WI38 (cell line): ENCODE measurements around the gene ABCA12.

Experiments
- H3K4me3 ChIP-seq: 2 replicates; pipeline ENCODE4 v1.5.1; 2011; ENCODE audit warnings: low read depth, mild to moderate bottlenecking, control low read depth, low read length
- TF ChIP-seq, protein P1 (sequence below): IDR thresholded peaks from 2 replicates; pipeline ENCODE4 v1.5.1; 2012; ENCODE audit warnings: low read depth, mild to moderate bottlenecking, control low read depth, low read length

ABCA12 gene

DNA sequence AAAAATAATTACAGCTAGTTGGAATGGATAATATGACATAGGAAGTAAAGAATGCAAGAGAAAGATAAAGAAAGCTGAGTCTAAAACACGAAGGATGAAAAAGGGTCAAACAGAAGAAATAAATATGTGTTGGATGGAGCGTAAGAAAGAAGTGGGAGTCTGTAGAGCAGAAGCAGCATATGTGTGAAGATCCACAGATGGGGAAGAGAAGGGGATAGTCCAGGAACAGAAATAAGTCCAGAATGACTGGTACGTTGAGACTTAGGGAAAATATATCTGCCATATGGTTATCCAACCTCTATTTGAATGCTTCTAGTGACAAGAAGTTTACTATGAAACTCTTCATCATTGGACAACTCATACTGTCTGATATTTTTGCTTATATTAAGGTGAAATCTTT, 18.0 kb downstream of the ABCA12 start:
- TF ChIP-seq, protein P1, sequence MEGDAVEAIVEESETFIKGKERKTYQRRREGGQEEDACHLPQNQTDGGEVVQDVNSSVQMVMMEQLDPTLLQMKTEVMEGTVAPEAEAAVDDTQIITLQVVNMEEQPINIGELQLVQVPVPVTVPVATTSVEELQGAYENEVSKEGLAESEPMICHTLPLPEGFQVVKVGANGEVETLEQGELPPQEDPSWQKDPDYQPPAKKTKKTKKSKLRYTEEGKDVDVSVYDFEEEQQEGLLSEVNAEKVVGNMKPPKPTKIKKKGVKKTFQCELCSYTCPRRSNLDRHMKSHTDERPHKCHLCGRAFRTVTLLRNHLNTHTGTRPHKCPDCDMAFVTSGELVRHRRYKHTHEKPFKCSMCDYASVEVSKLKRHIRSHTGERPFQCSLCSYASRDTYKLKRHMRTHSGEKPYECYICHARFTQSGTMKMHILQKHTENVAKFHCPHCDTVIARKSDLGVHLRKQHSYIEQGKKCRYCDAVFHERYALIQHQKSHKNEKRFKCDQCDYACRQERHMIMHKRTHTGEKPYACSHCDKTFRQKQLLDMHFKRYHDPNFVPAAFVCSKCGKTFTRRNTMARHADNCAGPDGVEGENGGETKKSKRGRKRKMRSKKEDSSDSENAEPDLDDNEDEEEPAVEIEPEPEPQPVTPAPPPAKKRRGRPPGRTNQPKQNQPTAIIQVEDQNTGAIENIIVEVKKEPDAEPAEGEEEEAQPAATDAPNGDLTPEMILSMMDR: no peak
- no peak overlapping the region for H3K4me3 ChIP-seq

DNA sequence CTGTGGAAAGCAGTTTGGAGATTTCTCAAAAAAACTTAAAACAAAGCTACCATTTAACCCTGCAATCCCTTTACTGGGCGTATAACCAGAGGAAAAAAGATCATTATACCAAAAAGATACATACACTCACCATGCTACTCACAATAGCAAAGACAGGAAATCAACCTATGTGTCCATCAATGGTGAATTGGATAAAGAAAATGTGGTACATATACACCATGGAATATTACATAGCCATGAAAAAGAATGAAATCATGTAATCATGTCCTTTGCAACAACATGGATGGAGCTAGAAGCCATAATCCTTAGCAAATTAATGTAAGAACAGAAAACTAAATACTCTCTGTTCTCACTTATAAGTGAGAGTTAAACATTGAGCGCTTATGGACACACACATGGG, 18.6 kb downstream of the ABCA12 start:
- H3K4me3 ChIP-seq: no peak overlapping the region
- TF ChIP-seq, protein P1: no peak

DNA sequence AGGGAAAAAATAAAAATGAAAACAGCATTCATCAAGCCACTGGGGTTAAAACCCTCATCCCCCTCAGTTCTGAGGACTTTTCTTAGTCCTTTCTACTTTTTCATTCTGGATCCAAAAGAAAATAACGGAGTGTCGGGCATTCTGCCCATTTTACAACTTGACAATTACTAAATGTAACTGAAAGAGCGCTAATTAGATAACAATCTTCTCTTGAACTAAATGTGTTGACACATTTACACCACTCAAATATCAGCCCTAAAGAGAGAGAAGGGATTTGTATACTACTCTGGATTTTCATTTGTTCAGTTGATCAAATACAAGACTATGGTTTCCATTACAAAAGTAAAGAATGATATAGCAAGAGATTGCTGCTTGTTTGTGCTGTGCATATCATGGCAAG, 27.5 kb downstream of the ABCA12 start:
- no peak overlapping the region for H3K4me3 ChIP-seq
- TF ChIP-seq, protein P1: no peak

DNA sequence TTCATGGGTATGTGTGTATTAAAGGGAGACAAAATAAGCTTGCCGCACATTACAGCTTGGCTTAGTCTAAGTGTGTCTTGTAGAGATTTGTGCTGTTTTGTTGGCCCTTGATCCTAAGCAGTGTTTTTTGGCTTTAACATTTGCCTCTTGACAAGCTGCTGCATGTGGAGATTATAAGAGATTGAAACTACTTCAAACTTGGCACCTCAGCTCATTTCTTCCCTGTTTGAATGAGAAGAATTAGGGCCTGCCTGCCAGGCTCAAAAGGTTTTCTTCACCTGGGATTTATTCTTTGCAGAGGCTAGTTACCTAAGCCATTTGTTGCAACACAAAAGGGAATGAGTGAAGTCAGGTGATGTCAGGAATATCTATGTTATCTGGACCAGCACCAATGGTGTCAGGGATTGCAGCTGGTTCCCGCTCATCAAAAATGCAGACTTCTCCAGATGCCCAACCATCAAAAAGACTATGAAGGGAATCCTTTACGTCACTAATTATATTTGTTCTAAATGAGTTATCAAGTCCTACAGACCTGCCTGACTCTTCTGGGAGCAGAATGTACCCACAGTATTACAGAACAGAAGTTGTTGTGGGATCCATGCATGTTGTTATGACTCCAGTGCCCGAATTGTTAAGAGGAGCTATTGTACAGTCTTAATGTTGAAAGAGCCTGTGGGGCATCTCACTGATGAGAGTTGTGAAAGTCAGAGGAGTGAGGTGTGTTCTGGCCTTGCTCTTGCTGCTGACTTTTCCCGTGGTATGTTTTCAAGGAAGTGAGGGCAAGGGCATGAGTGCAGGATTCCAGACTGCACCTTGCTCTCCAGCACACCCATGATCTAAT, 31.0 kb downstream of the ABCA12 start:
- TF ChIP-seq, protein P1: no peak
- no peak overlapping the region for H3K4me3 ChIP-seq

- H3K4me3 ChIP-seq: no peak overlapping the region
- TF ChIP-seq, protein P1: no peak
These were observed 32.6 kb downstream of the ABCA12 start for GRCh38 chr2:215105607-215106354.

DNA sequence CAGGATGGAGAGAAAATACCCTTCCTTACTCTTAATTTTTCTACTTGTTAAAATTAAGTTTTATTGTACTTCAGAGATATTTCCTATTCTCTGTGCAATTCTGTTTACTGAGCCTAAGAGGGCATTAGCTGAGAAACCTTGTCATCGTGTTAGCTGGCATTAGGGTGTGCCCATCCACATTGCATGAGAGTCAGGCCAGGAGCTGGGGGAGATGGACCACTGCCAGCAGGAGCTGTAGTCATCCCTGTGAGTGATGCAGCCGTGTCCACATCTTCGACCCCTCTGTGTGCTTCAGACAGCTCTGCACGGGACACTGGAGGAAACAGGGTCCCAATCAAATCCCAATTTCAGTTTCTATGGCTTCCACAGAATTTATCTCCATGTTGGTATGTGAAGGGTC, 34.2 kb downstream of the ABCA12 start:
- TF ChIP-seq, protein P1: no peak
- no peak overlapping the region for H3K4me3 ChIP-seq

DNA sequence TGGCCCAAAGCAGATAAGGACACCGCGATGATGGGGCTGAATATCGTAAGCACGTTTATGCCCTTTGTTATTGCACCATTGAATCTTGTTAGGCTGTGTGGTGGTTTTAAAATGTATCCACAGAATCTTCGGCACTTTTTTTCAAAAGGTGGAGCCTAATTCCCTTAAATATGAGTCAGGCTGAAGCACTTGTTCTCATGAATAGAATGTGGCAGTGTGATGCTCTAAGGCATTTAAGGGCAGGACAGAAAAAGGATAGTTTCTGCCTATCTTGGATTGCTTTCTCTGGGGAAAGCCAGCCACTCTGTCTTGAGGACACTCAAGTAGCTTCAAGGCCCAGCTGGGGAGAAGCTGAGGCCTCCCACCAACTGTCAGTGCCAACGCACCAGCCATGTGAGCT, 39.6 kb downstream of the ABCA12 start:
- TF ChIP-seq, protein P1: no peak
- H3K4me3 ChIP-seq: no peak overlapping the region
